Left renal cortex interstitium (tissue), 4 donors: ENCODE measurements around the gene SYCP3. TPM values are rescaled to one million over a fixed set of nuclear protein-coding genes. Genes with fewer than 3 reads are reported as not detected.
"Not testable (repeated sequence)": the region's sequence is repeated elsewhere in the genome, so short reads cannot be mapped to it uniquely, and the experiment has no call there.

Experiments used
- DNase-seq, 4 donors: peaks; one replicate each; pipeline ENCODE4 v3.0.0-alpha.2; 2013; ENCODE audit warnings: low read depth in 4 of 4, low spot score in 2 of 4, missing footprints in 1 of 4
- polyA plus RNA-seq, 4 donors: library from polyadenylated mRNA; unstranded; fragments of 120-200 nt; gene quantifications; one replicate each; pipeline ENCODE4 v1.2.1, GENCODE V29; 2013; ENCODE audit not compliant: insufficient read length in 4 of 4

The SYCP3 gene
- polyA plus RNA-seq, 4 donors = 0.07 to 2.2 (median 1.2) TPM

- no peak for DNase-seq
Observed at GRCh38 chr12:101761781-101762180, 22.5 kb upstream of the SYCP3 start.

GRCh38 chr12:101761350-101761749 is 22.1 kb upstream of the SYCP3 start:
- no peak for DNase-seq

- DNase-seq = no peak
Observed at GRCh38 chr12:101759396-101760047, 20.3 kb upstream of the SYCP3 start.

- no peak for DNase-seq
Observed at GRCh38 chr12:101750152-101750551, 10.9 kb upstream of the SYCP3 start.

- no peak for DNase-seq
Observed at GRCh38 chr12:101749657-101750056, 10.4 kb upstream of the SYCP3 start.

GRCh38 chr12:101748907-101749306 is 9.6 kb upstream of the SYCP3 start:
- no peak for DNase-seq

- DNase-seq = no peak
Observed at GRCh38 chr12:101747697-101748096, 8.4 kb upstream of the SYCP3 start.

GRCh38 chr12:101746661-101747060 is 7.4 kb upstream of the SYCP3 start:
- peak in 1 of 4 donors; percentile 6 for DNase-seq

- no peak for DNase-seq
Observed at GRCh38 chr12:101746196-101746595, 6.9 kb upstream of the SYCP3 start.

- no peak for DNase-seq
Observed at GRCh38 chr12:101745481-101745880, 6.2 kb upstream of the SYCP3 start.

- DNase-seq = no peak
Observed at GRCh38 chr12:101743724-101744472, 4.6 kb upstream of the SYCP3 start.

- DNase-seq = no peak
Observed at GRCh38 chr12:101743242-101743641, 4.0 kb upstream of the SYCP3 start.

- no peak for DNase-seq
Observed at GRCh38 chr12:101740980-101741379, 1.7 kb upstream of the SYCP3 start.

GRCh38 chr12:101740566-101740965 is 1.3 kb upstream of the SYCP3 start:
- no peak for DNase-seq

GRCh38 chr12:101737476-101737875 is 1.8 kb downstream of the SYCP3 start:
- no peak for DNase-seq

- not testable (repeated sequence) for DNase-seq
Observed at GRCh38 chr12:101734482-101734881, 4.8 kb downstream of the SYCP3 start.

GRCh38 chr12:101733166-101733565 is 6.1 kb downstream of the SYCP3 start:
- DNase-seq = no peak

GRCh38 chr12:101732318-101732717 is 6.9 kb downstream of the SYCP3 start:
- no peak for DNase-seq

GRCh38 chr12:101729842-101730241 is 9.4 kb downstream of the SYCP3 start:
- no peak for DNase-seq

- DNase-seq = no peak
Observed at GRCh38 chr12:101727098-101727497, 12.2 kb downstream of the SYCP3 start.

GRCh38 chr12:101722392-101722791 is 16.9 kb downstream of the SYCP3 start:
- no peak for DNase-seq

- no peak for DNase-seq
Observed at GRCh38 chr12:101720118-101720517, 19.1 kb downstream of the SYCP3 start.
